ENCODE data around the gene MLLT1. TPM values are rescaled to one million over a fixed set of nuclear protein-coding genes. Genes with fewer than 3 reads are reported as not detected.
A peak's percentile ranks its signal among the peaks of the same experiment; 100 is the strongest.

Gene MLLT1
- total and polyA plus RNA-seq, 8 donors, result 3.1 to 33.8 (median 19.6) TPM

- intact Hi-C loops (cut with DNase I; ENCODE audit: low total_unique reads), result no loop called here
- Histone ChIP-seq H3K9me3 (no peaks in the 10 kb centered on the region), H3K27me3 (no peaks in the 10 kb centered on the region), H3K27ac (no peak overlapping the region), H3K4me1 (no peaks in the 10 kb centered on the region), H3K36me3 (peaks cover 10 to 38% (median 33%) of the 10 kb centered on the region in 4 donors), H3K4me3 (no peak overlapping the region)
- 71 to 78% (median 74%) methylated on average over 3 to 4 of the region's 4 CpGs for WGBS, 5 donors
- DNase-seq, result peak in 1 of 2 donors; percentile 5
- no peak for TF ChIP-seq CTCF (IDR thresholded peaks at IDR 0.05)
- no peak for TF ChIP-seq POLR2AphosphoS5 (IDR thresholded peaks at IDR 0.05)
- TF ChIP-seq EP300 (IDR thresholded peaks at IDR 0.05), result no peak
- TF ChIP-seq POLR2A (IDR thresholded peaks at IDR 0.05), result no peak
Observed at GRCh38 chr19:6209233-6209632, 70.5 kb downstream of the MLLT1 start.

DNA sequence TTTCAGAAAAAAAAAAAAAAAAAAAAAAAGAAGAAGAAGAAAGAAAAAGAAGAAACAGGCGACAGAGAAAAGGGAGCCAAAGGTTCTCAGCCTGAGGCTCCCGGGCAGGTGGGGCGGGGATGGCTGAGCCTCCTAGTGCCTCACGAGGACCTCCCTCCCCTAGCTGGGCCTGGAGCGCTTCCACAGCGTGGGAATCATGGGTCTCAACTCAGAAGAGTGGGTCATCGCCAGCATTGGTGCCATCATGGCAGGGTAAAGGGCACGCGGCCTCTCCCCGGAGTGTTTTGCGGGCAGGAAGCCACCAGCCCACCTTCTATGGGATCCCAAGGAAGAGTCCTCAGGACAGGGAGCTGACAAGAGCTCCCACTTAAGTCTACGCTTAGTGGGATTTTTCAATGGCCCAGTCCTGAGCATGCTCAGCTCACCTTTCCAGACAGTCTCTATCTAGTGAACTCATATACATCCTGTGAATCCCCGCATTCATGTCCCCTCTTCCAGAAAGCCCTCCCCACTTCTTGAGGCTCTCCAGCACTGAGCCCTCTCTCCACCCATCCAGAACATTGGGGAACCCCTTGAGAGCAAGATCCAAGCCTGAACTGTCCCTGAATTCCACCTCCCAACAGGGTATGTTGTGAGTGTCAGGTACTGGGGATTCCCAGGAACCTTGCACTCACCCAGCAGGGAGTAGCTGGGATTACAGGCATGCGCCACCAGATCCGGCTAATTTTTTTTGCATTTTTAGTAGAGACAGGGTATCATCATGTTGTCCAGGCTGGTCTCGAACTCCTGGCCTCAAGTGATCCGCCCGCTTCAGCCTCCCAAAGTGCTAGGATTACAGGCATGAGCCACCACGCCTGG is 74.7 kb downstream of the MLLT1 start:
- Histone ChIP-seq H3K4me3 (no peak overlapping the region), H3K27ac (no peak overlapping the region), H3K27me3 (no peaks in the 10 kb centered on the region), H3K4me1 (peaks cover 0 to 9% (median 5%) of the 10 kb centered on the region in 4 donors), H3K9me3 (no peaks in the 10 kb centered on the region), H3K36me3 (no peaks in the 10 kb centered on the region)
- WGBS, 5 donors, result 84 to 88% (median 86%) methylated on average over 19 of the region's 19 CpGs
- DNase-seq, result no peak
- intact Hi-C loops (cut with DNase I; ENCODE audit: low total_unique reads), result no loop called here
- no peak for TF ChIP-seq POLR2AphosphoS5 (IDR thresholded peaks at IDR 0.05)
- TF ChIP-seq CTCF (IDR thresholded peaks at IDR 0.05), result no peak
- TF ChIP-seq EP300 (IDR thresholded peaks at IDR 0.05), result no peak
- no peak for TF ChIP-seq POLR2A (IDR thresholded peaks at IDR 0.05)

DNA sequence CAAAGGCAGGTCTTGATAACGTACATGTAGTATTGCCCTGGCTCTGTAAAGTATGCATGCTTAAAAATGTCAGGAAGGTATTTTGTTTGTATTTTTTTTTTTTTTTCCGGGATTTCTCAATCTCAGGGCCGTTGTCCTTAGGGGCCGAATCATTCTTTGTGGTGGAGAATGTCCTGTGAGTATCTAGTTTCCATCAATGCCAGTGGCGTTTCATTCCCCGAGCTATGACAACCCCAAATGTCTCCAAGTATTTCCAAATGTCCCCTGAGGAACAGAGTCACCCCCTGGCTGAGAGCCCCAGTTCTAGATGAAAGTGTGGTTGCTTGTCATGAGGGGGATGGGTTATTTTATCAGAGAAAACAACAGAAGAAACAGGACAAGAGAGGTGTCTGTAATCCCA is 75.6 kb downstream of the MLLT1 start:
- intact Hi-C loops (cut with DNase I; ENCODE audit: low total_unique reads), result no loop called here

More for the DNA sequence above, 75.6 kb downstream of the MLLT1 start:
- Histone ChIP-seq H3K27ac (no peak overlapping the region), H3K36me3 (no peaks in the 10 kb centered on the region), H3K4me3 (no peak overlapping the region), H3K27me3 (no peaks in the 10 kb centered on the region), H3K4me1 (peaks cover 0 to 14% (median 10%) of the 10 kb centered on the region in 4 donors), H3K9me3 (no peaks in the 10 kb centered on the region)
- WGBS, 5 donors, result 40 to 53% (median 46%) methylated on average over 6 of the region's 6 CpGs
- DNase-seq, result no peak
- no peak for TF ChIP-seq POLR2A (IDR thresholded peaks at IDR 0.05)
- TF ChIP-seq CTCF (IDR thresholded peaks at IDR 0.05), result no peak
- no peak for TF ChIP-seq POLR2AphosphoS5 (IDR thresholded peaks at IDR 0.05)

Data from stomach (tissue), 9 donors.